Liver (tissue), 3 donors: ENCODE data around the gene RASSF7.

ENCODE experiments used
- CTCF ChIP-seq: fragments of 150-350 bp; IDR thresholded peaks from 2 replicates; pipeline ENCODE4 v1.5.1; 2017; ENCODE audit warnings: improper control_type of control experiment, low read depth, low read length; ENCODE audit not compliant: missing input control
- RAD21 ChIP-seq, 2 donors: IDR thresholded peaks; 2 replicates each; pipeline ENCODE4 v1.6.1; 2016; ENCODE audit warnings: antibody characterized with exemption in 2 of 2, mild to moderate bottlenecking in 2 of 2
- donor health status: healthy.
- donor health status: healthy.

- TF ChIP-seq RAD21 (IDR thresholded peaks at IDR 0.05) (no peak), CTCF (no peak)
These were observed 34.6 kb upstream of the RASSF7 start for GRCh38 chr11:526192-526591.
